CD8-positive, alpha-beta memory T cell (primary cell): ENCODE data around the gene CCDC93. TPM values are rescaled to one million over a fixed set of nuclear protein-coding genes. Genes with fewer than 3 reads are reported as not detected.

Experiments used
- CTCF ChIA-PET: fragments of 350-600 bp; sonication (Branson Sonifier 250); formaldehyde crosslinking; loops from one replicate; lab custom pipeline; 2021; ENCODE audit warnings: antibody characterized with exemption; lab: Charles Lee
- POLR2A ChIA-PET: fragments of 350-600 bp; sonication (Branson Sonifier 250); formaldehyde crosslinking; loops from one replicate; lab custom pipeline; 2021; ENCODE audit warnings: antibody characterized with exemption; lab: Charles Lee
- DNase-seq, 5 donors: peaks; one replicate each; pipeline versions ENCODE4 v3.0.0 to v3.0.0-alpha.2; 2020 to 2022; ENCODE audit warnings: mixed read lengths in 1 of 5
- H3K27ac ChIP-seq: one replicate; pipeline ENCODE4 v1.7.0; 2013; ENCODE audit warnings: low read depth, mild to moderate bottlenecking, low read length, moderate library complexity
- H3K27me3 ChIP-seq: 2 replicates; pipeline ENCODE4 v1.7.0; 2013; ENCODE audit warnings: low read length, mild to moderate bottlenecking; ENCODE audit not compliant: insufficient read depth, poor library complexity, severe bottlenecking
- H3K36me3 ChIP-seq: 2 replicates; pipeline ENCODE4 v1.7.0; 2013; ENCODE audit warnings: mild to moderate bottlenecking, low read length, moderate library complexity; ENCODE audit not compliant: insufficient read depth
- H3K4me1 ChIP-seq: 2 replicates; pipeline ENCODE4 v1.7.0; 2013; ENCODE audit warnings: mild to moderate bottlenecking, low read length, moderate library complexity; ENCODE audit not compliant: insufficient read depth
- H3K4me3 ChIP-seq: 2 replicates; pipeline ENCODE4 v1.7.0; 2013; ENCODE audit warnings: mild to moderate bottlenecking, low read length
- H3K9me3 ChIP-seq: 2 replicates; pipeline ENCODE4 v1.7.0; 2013; ENCODE audit warnings: mild to moderate bottlenecking, low read length
- H3K27ac Mint-ChIP-seq, 8 donors: one replicate each; pipeline ENCODE4 v1.8.0; 2020 to 2021; ENCODE audit warnings: mixed read lengths in 8 of 8, mild to moderate bottlenecking in 6 of 8, inconsistent platforms in 3 of 8, moderate library complexity in 3 of 8
- H3K27me3 Mint-ChIP-seq, 2 donors: one replicate each; pipeline ENCODE4 v1.8.0; 2020 to 2021; ENCODE audit warnings: mixed read lengths in 2 of 2, mild to moderate bottlenecking in 1 of 2, moderate library complexity in 1 of 2
- H3K36me3 Mint-ChIP-seq, 3 donors: one replicate each; pipeline ENCODE4 v1.8.0; 2020 to 2021; ENCODE audit warnings: mixed read lengths in 3 of 3, inconsistent platforms in 1 of 3, mild to moderate bottlenecking in 1 of 3
- H3K4me1 Mint-ChIP-seq, 3 donors: one replicate each; pipeline ENCODE4 v1.8.0; 2020 to 2021; ENCODE audit warnings: mixed read lengths in 3 of 3, inconsistent platforms in 1 of 3, mild to moderate bottlenecking in 1 of 3
- H3K4me3 Mint-ChIP-seq, 7 donors: one replicate each; pipeline ENCODE4 v1.8.0; 2020 to 2021; ENCODE audit warnings: mixed read lengths in 7 of 7, mild to moderate bottlenecking in 6 of 7, moderate library complexity in 4 of 7, inconsistent platforms in 2 of 7
- H3K9me3 Mint-ChIP-seq, 5 donors: one replicate each; pipeline ENCODE4 v1.8.0; 2020 to 2022; ENCODE audit warnings: mixed read lengths in 5 of 5, mild to moderate bottlenecking in 3 of 5, moderate library complexity in 2 of 5, inconsistent platforms in 1 of 5
- polyA plus RNA-seq: library from polyadenylated mRNA; unstranded; fragments of 300-500 nt; fragmentation: Illumina TruSeq; gene quantifications from one replicate; pipeline ENCODE4 v1.2.3, GENCODE V29; 2021
- total RNA-seq, 2 experiments: library from RNA; stranded (reverse); gene quantifications; one replicate each; pipeline ENCODE4 v1.2.3, GENCODE V29; 2021

Gene CCDC93, protein sequence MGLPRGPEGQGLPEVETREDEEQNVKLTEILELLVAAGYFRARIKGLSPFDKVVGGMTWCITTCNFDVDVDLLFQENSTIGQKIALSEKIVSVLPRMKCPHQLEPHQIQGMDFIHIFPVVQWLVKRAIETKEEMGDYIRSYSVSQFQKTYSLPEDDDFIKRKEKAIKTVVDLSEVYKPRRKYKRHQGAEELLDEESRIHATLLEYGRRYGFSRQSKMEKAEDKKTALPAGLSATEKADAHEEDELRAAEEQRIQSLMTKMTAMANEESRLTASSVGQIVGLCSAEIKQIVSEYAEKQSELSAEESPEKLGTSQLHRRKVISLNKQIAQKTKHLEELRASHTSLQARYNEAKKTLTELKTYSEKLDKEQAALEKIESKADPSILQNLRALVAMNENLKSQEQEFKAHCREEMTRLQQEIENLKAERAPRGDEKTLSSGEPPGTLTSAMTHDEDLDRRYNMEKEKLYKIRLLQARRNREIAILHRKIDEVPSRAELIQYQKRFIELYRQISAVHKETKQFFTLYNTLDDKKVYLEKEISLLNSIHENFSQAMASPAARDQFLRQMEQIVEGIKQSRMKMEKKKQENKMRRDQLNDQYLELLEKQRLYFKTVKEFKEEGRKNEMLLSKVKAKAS
- total RNA-seq (10 to 100 TPM; 32.7 to 33.5 TPM), polyA plus RNA-seq (8.7 TPM)

- Histone ChIP-seq H3K9me3 (no peaks in the 10 kb centered on the region), H3K4me1 (peaks cover 22% of the 10 kb centered on the region), H3K27ac (peak within 1 kb of the TSS; percentile 94), H3K36me3 (no peaks in the 10 kb centered on the region), H3K4me3 (peak within 1 kb of the TSS; percentile 99), H3K27me3 (no peaks in the 10 kb centered on the region)
- Mint-ChIP-seq H3K9me3 (no peaks in the 10 kb centered on the region), H3K27ac (peak within 1 kb of the TSS; percentile 80 to 98 (median 94)), H3K36me3 (peaks cover 0 to 16% (median 0%) of the 10 kb centered on the region in 3 donors), H3K4me3 (peak within 1 kb of the TSS; percentile 90 to 98 (median 96)), H3K4me1 (peaks cover 33 to 48% (median 40%) of the 10 kb centered on the region in 3 donors), H3K27me3 (peaks cover 8 to 14% of the 10 kb centered on the region in 2 donors)
- ChIA-PET POLR2A (interaction anchor here (0.9 to 1.4 kb wide), 4 partner anchors 9 to 199 kb away, joined by 3 to 9 read pairs (median 4); partner anchors contain the start of genes DDX18 and INSIG2), CTCF (interaction anchor here (1.0 to 3.1 kb wide), 4 partner anchors 8 to 200 kb away, joined by 3 to 30 read pairs (median 10); partner anchors contain the start of gene DDX18)
- peak; percentile 83 to 92 (median 89) for DNase-seq
Observed at GRCh38 chr2:118013724-118014491, at the start of gene CCDC93. Gene CCDC93 (minus strand): TSS chr2:118014070. CDS start chr2:118013995, 75 bp downstream.

DNA sequence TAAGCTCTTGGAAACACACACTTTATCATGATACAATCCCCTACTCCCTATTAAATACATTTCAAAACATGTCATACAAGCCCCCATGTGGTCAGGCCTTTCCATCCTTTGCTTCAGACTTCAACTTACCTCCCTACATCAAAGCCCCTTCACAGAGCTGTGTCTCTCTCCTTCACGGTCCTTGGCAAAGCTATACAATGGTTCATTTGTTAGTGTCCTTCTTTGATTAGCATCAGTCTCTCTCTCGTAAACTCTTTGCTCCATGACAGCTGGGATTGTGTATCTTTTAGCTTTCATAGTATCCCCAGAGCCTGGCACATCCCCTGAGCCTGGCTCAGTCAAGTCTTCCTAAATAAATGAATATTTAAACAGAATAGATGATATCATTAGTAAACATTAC is 48.8 kb upstream of the CCDC93 start:
- CTCF ChIA-PET: interaction anchor here (0.6 to 1.2 kb wide), 2 partner anchors 8 to 33 kb away, joined by 3 read pairs; no protein-coding TSS in a partner anchor
- DNase-seq: no peak
- H3K27ac Mint-ChIP-seq: peak overlapping the region in 1 of 8 donors; percentile 15
- H3K36me3 Mint-ChIP-seq: no peaks in the 10 kb centered on the region
- H3K27ac ChIP-seq: no peak overlapping the region
- H3K36me3 ChIP-seq: no peaks in the 10 kb centered on the region
- no peaks in the 10 kb centered on the region for H3K9me3 ChIP-seq
- POLR2A ChIA-PET: no interaction called here
- H3K9me3 Mint-ChIP-seq: no peaks in the 10 kb centered on the region
- H3K27me3 ChIP-seq: peaks cover 1% of the 10 kb centered on the region
- no peak overlapping the region for H3K4me3 ChIP-seq
- no peak overlapping the region for H3K4me3 Mint-ChIP-seq
- H3K27me3 Mint-ChIP-seq: peaks cover 21 to 49% of the 10 kb centered on the region in 2 donors
- peaks cover 0 to 4% (median 0%) of the 10 kb centered on the region in 3 donors for H3K4me1 Mint-ChIP-seq
- no peaks in the 10 kb centered on the region for H3K4me1 ChIP-seq

GRCh38 chr2:118062048-118062447 is 48.2 kb upstream of the CCDC93 start:
- CTCF ChIA-PET: no interaction called here

DNA sequence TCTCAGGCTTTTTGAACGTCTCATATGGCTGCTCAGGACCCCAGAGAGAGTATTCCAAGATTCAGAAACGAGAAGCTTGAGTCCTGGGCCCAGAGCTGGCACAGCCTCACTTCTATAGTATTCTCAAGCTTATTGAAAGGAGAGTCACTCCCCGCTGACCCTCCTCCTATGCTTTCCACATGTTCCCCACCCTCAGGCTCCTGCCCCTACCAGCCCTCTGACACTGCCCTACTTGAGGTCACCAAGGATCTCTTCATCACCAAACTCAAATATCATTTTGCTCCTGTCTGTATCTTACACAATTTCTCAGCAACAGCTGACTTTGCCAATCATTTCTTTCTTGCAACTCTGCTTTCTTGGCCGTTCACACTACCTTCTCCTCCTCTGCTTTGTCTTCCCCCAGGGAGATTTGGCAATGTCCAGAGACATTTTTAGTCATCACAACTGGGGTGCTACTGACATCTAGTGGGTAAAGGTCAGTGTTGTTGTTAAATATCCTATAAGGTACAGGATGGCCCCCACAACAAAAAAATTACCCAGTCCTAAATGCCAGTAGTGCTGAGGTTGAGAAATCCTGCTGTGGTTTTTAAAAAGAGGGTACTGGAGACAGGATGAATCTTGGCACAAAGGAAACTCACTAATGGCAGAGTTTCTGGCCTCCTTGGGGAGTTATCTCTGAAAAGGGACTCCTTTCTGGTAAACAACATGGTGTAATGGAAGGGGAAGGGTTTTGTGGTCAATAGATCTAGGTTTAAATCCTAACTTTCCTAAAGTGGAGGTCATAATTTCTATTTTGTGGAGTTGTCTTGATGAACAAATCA is 47.5 kb upstream of the CCDC93 start:
- no peak overlapping the region for H3K4me3 ChIP-seq
- no peaks in the 10 kb centered on the region for H3K4me1 ChIP-seq
- Mint-ChIP-seq H3K9me3 (no peaks in the 10 kb centered on the region), H3K27ac (peak overlapping the region in 1 of 8 donors; percentile 30), H3K27me3 (peaks cover 22 to 56% of the 10 kb centered on the region in 2 donors), H3K36me3 (no peaks in the 10 kb centered on the region), H3K4me1 (peaks cover 0 to 4% (median 0%) of the 10 kb centered on the region in 3 donors), H3K4me3 (no peak overlapping the region)
- ChIA-PET POLR2A (no interaction called here), CTCF (interaction anchor here (0.9 kb wide), 1 partner anchor 794 kb away, joined by 5 read pairs; no protein-coding TSS in a partner anchor)
- H3K27me3 ChIP-seq: no peaks in the 10 kb centered on the region
- no peak overlapping the region for H3K27ac ChIP-seq
- DNase-seq: no peak
- no peaks in the 10 kb centered on the region for H3K9me3 ChIP-seq
- H3K36me3 ChIP-seq: no peaks in the 10 kb centered on the region

More at GRCh38 chr2:118062048-118062447, 48.2 kb upstream of the CCDC93 start:
- no peaks in the 10 kb centered on the region for H3K4me1 ChIP-seq
- H3K4me3 ChIP-seq: no peak overlapping the region
- POLR2A ChIA-PET: no interaction called here
- Mint-ChIP-seq H3K36me3 (no peaks in the 10 kb centered on the region), H3K4me3 (no peak overlapping the region), H3K9me3 (no peaks in the 10 kb centered on the region), H3K27me3 (peaks cover 22 to 55% of the 10 kb centered on the region in 2 donors), H3K4me1 (peaks cover 0 to 4% (median 0%) of the 10 kb centered on the region in 3 donors), H3K27ac (no peak overlapping the region)
- no peaks in the 10 kb centered on the region for H3K27me3 ChIP-seq
- DNase-seq: no peak
- H3K27ac ChIP-seq: no peak overlapping the region
- no peaks in the 10 kb centered on the region for H3K9me3 ChIP-seq
- no peaks in the 10 kb centered on the region for H3K36me3 ChIP-seq

DNA sequence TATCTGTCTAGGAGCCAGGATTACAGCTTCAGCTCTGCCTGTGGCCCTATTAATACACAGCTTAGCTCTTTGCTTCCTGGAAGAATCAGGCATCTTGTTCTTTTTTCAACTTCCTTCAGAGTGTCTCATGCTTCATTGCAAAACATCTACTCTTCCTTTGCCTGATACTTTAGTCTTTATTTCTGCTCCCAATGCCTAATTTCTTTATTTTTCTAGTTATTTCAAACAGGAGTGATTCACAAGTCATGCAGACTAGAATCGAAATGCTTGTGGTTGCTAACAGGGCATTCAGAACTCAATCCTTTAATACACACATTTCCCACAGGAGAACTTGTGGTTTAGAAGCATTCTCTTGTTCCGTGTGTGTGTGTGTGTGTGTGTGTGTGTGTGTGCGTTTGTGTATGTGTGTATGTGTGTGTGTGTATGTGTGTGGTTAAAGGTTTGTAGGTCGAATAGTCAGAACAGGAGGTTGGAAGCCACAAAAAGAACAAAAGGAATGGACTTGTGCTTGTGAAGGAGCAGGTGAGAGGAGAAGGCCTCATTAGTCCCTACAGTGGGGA is 46.1 kb upstream of the CCDC93 start:
- Histone ChIP-seq H3K4me3 (no peak overlapping the region), H3K27me3 (no peaks in the 10 kb centered on the region), H3K27ac (no peak overlapping the region), H3K9me3 (no peaks in the 10 kb centered on the region), H3K4me1 (no peaks in the 10 kb centered on the region), H3K36me3 (no peaks in the 10 kb centered on the region)
- no peak for DNase-seq
- no peaks in the 10 kb centered on the region for H3K9me3 Mint-ChIP-seq
- ChIA-PET CTCF (interaction anchor here (0.9 kb wide), 1 partner anchor 795 kb away, joined by 5 read pairs; no protein-coding TSS in a partner anchor), POLR2A (no interaction called here)
- H3K27ac Mint-ChIP-seq: peak overlapping the region in 2 of 8 donors; percentile 4 to 51
- peaks cover 0 to 4% (median 0%) of the 10 kb centered on the region in 3 donors for H3K4me1 Mint-ChIP-seq
- no peaks in the 10 kb centered on the region for H3K36me3 Mint-ChIP-seq
- H3K27me3 Mint-ChIP-seq: peaks cover 19 to 56% of the 10 kb centered on the region in 2 donors
- H3K4me3 Mint-ChIP-seq: no peak overlapping the region

DNA sequence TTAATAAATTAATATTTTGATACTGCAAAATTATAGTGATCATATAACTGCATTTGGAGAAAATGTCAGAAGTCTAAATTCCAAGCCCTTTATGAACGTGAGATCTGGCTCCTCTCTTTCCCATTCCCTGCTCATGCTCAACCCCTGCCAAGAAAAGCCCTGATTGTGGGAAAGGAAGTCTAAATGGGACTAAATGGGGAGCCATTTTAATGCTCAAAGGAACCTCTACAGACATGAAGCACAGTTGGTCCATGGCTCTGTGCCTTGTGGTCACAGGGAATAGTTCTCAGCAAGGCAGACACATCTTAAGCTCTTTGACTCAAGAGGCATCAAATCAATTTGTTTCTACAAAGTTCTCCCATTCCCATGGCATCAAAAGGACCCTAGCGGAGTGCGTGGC is 45.1 kb upstream of the CCDC93 start:
- peaks cover 16 to 53% of the 10 kb centered on the region in 2 donors for H3K27me3 Mint-ChIP-seq
- ChIA-PET CTCF (interaction anchor here (1.1 kb wide), 1 partner anchor 26 kb away, joined by 4 read pairs; no protein-coding TSS in a partner anchor), POLR2A (no interaction called here)
- H3K4me3 Mint-ChIP-seq: no peak overlapping the region
- H3K9me3 Mint-ChIP-seq: no peaks in the 10 kb centered on the region
- no peaks in the 10 kb centered on the region for H3K9me3 ChIP-seq
- H3K4me1 ChIP-seq: no peaks in the 10 kb centered on the region
- H3K4me1 Mint-ChIP-seq: peaks cover 0 to 4% (median 0%) of the 10 kb centered on the region in 3 donors
- H3K36me3 Mint-ChIP-seq: no peaks in the 10 kb centered on the region
- no peaks in the 10 kb centered on the region for H3K27me3 ChIP-seq
- no peak for DNase-seq
- H3K27ac Mint-ChIP-seq: no peak overlapping the region
- no peak overlapping the region for H3K27ac ChIP-seq
- H3K36me3 ChIP-seq: no peaks in the 10 kb centered on the region
- no peak overlapping the region for H3K4me3 ChIP-seq

DNA sequence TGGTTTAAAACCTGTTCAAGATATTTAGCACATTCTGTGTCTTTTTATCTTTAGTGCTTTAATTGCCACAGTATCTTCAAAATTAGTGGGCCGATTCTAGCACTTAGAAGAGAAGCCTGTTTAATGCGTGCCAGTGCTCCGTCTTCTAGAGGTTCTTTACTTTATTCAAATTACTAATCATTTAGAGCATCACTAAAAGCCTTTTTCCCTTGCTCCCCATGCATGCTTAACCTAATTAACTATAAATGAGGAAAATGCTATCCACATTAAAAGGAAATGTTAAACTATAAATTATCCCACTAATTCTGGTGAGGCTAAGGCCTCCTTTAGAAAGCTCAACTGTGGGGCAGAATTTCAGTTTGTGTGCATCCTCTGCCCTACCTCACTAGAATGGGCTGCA is 42.9 kb upstream of the CCDC93 start:
- Histone ChIP-seq H3K9me3 (no peaks in the 10 kb centered on the region), H3K4me1 (no peaks in the 10 kb centered on the region), H3K4me3 (no peak overlapping the region), H3K27me3 (peaks cover 4% of the 10 kb centered on the region), H3K36me3 (no peaks in the 10 kb centered on the region), H3K27ac (no peak overlapping the region)
- H3K4me1 Mint-ChIP-seq: peaks cover 0 to 4% (median 0%) of the 10 kb centered on the region in 3 donors
- H3K36me3 Mint-ChIP-seq: no peaks in the 10 kb centered on the region
- ChIA-PET CTCF (no interaction called here), POLR2A (no interaction called here)
- no peak for DNase-seq
- peaks cover 9 to 59% of the 10 kb centered on the region in 2 donors for H3K27me3 Mint-ChIP-seq
- H3K4me3 Mint-ChIP-seq: no peak overlapping the region
- no peak overlapping the region for H3K27ac Mint-ChIP-seq
- H3K9me3 Mint-ChIP-seq: no peaks in the 10 kb centered on the region
